ENCODE results near the gene COLEC11. TPM values are rescaled to one million over a fixed set of nuclear protein-coding genes. Genes with fewer than 3 reads are reported as not detected.

Gene COLEC11
- total and polyA plus RNA-seq, 2 of the 13 experiments (the other 11 are each of a cell fraction or from before 2014, with no cell fraction given), result 1.5 to 3.0 TPM

DNA sequence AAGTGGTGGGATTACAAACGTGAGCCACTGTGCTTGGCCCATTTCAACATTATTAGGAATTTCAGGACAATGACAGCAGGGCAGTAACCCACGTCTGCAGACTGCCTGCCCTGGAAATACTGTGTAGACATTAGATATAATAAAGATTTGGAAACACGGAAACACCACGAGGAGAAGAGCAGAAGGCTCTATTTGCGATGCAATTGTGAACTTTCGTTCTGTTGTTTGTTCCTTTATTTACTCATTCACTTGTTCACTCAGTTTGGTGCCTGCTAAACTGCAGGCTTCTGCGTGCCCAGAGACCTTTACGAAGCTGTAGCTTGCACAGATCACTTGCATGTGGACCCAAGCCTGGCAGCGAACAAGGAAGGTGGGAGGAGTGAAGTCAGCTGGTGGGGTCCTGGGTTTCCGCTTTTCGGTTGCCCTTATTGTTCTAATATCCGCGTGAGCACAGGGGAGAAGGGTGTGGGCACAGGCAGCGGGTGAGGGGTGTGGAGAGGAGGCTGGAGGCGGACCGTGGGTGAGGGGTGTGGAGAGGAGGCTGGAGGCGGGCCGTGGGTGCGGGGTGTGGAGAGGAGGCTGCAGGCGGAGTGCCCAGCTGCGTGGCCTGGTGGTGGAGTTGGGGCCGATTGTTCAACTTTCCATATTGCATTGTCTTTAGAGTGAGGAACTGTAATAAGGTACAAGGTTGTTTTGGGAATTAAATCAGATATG is 3.4 kb downstream of the COLEC11 start (continued):
- TF ChIP-seq ZMYM2 (CRISPR knock-in tag; IDR thresholded peaks at IDR 0.05), result no peak
- 0 out of 2 replicates have a peak, but pooled peaks have one; percentile 14 for TF ChIP-seq ZSCAN22 (CRISPR knock-in tag; IDR thresholded peaks at IDR 0.05)
- no peak for TF ChIP-seq SNRNP70 (IDR thresholded peaks at IDR 0.05; ENCODE audit: low read depth, low read length)
- TF ChIP-seq GLI4 (CRISPR knock-in tag; IDR thresholded peaks at IDR 0.05; ENCODE audit: borderline replicate concordance), result no peak
- TF ChIP-seq CHD2 (IDR thresholded peaks at IDR 0.05; ENCODE audit: low read depth, low read length), result no peak
- no peak for TF ChIP-seq JUNB (CRISPR knock-in tag; IDR thresholded peaks at IDR 0.05; ENCODE audit: borderline replicate concordance)
- TF ChIP-seq NFYB (CRISPR knock-in tag; IDR thresholded peaks at IDR 0.05), result no peak
- TF ChIP-seq ZNF44 (CRISPR knock-in tag; IDR thresholded peaks at IDR 0.05), result no peak
- no peak for TF ChIP-seq DMAP1 (CRISPR knock-in tag; IDR thresholded peaks at IDR 0.05)
- TF ChIP-seq, protein P1, sequence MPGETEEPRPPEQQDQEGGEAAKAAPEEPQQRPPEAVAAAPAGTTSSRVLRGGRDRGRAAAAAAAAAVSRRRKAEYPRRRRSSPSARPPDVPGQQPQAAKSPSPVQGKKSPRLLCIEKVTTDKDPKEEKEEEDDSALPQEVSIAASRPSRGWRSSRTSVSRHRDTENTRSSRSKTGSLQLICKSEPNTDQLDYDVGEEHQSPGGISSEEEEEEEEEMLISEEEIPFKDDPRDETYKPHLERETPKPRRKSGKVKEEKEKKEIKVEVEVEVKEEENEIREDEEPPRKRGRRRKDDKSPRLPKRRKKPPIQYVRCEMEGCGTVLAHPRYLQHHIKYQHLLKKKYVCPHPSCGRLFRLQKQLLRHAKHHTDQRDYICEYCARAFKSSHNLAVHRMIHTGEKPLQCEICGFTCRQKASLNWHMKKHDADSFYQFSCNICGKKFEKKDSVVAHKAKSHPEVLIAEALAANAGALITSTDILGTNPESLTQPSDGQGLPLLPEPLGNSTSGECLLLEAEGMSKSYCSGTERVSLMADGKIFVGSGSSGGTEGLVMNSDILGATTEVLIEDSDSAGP (CRISPR knock-in tag; IDR thresholded peaks at IDR 0.05; ENCODE audit: borderline replicate concordance), result no peak
- TF ChIP-seq RFX5 (IDR thresholded peaks at IDR 0.05; ENCODE audit: low read depth, low read length), result no peak
- TF ChIP-seq MTF1 (CRISPR knock-in tag; IDR thresholded peaks at IDR 0.05), result no peak
- TF ChIP-seq, protein P2, sequence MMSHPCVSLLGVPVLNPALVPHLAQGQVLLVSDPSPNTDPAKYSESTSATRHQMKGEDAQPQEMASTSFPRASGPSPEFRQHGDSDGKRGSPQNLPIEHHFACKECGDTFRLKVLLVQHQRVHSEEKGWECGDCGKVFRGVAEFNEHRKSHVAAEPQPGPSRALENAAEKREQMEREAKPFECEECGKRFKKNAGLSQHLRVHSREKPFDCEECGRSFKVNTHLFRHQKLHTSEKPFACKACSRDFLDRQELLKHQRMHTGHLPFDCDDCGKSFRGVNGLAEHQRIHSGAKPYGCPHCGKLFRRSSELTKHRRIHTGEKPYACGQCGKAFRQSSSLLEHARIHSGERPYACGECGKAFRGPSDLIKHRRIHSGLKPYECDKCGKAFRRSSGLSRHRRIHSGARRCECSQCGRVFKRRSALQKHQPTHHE (CRISPR knock-in tag; IDR thresholded peaks at IDR 0.05; ENCODE audit: borderline replicate concordance), result 0 out of 2 replicates have a peak, but pooled peaks have one; percentile 4
- TF ChIP-seq ZNF24 (IDR thresholded peaks at IDR 0.05), result peak; percentile 90
- TF ChIP-seq GFI1 (CRISPR knock-in tag; IDR thresholded peaks at IDR 0.05; ENCODE audit: borderline replicate concordance), result no peak
- no peak for TF ChIP-seq HNRNPH1 (optimal IDR thresholded peaks at IDR 0.05; ENCODE audit: low read depth, low read length)
- TF ChIP-seq, protein P3, sequence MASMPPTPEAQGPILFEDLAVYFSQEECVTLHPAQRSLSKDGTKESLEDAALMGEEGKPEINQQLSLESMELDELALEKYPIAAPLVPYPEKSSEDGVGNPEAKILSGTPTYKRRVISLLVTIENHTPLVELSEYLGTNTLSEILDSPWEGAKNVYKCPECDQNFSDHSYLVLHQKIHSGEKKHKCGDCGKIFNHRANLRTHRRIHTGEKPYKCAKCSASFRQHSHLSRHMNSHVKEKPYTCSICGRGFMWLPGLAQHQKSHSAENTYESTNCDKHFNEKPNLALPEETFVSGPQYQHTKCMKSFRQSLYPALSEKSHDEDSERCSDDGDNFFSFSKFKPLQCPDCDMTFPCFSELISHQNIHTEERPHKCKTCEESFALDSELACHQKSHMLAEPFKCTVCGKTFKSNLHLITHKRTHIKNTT (CRISPR knock-in tag; IDR thresholded peaks at IDR 0.05), result no peak
- TF ChIP-seq NFKBIZ (CRISPR knock-in tag; IDR thresholded peaks at IDR 0.05), result no peak
- no peak for TF ChIP-seq ZNF652 (CRISPR knock-in tag; IDR thresholded peaks at IDR 0.05; ENCODE audit: borderline replicate concordance, low read depth)
- TF ChIP-seq ZFP90 (CRISPR knock-in tag; IDR thresholded peaks at IDR 0.05; ENCODE audit: borderline replicate concordance), result no peak
- TF ChIP-seq MAZ (IDR thresholded peaks at IDR 0.05; ENCODE audit: borderline replicate concordance, low read depth, low read length), result no peak
- TF ChIP-seq MAZ (CRISPR knock-in tag; IDR thresholded peaks at IDR 0.05; ENCODE audit: low read depth), result no peak
- TF ChIP-seq REXO4 (CRISPR knock-in tag; IDR thresholded peaks at IDR 0.05; ENCODE audit: borderline replicate concordance), result no peak
- no peak for TF ChIP-seq ZNF766 (CRISPR knock-in tag; IDR thresholded peaks at IDR 0.05; ENCODE audit: borderline replicate concordance)
- TF ChIP-seq, protein P4, sequence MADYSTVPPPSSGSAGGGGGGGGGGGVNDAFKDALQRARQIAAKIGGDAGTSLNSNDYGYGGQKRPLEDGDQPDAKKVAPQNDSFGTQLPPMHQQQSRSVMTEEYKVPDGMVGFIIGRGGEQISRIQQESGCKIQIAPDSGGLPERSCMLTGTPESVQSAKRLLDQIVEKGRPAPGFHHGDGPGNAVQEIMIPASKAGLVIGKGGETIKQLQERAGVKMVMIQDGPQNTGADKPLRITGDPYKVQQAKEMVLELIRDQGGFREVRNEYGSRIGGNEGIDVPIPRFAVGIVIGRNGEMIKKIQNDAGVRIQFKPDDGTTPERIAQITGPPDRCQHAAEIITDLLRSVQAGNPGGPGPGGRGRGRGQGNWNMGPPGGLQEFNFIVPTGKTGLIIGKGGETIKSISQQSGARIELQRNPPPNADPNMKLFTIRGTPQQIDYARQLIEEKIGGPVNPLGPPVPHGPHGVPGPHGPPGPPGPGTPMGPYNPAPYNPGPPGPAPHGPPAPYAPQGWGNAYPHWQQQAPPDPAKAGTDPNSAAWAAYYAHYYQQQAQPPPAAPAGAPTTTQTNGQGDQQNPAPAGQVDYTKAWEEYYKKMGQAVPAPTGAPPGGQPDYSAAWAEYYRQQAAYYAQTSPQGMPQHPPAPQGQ (CRISPR knock-in tag; IDR thresholded peaks at IDR 0.05; ENCODE audit: borderline replicate concordance), result no peak
